ENCODE measurements around the gene TEAD2.
"Not testable (repeated sequence)": the region's sequence is repeated elsewhere in the genome, so short reads cannot be mapped to it uniquely, and the experiment has no call there.

The TEAD2 gene

GRCh38 chr19:49328741-49329140 lies 33.5 kb downstream of the TEAD2 start:
- DNase-seq, result no peak

GRCh38 chr19:49327878-49328544 lies 34.2 kb downstream of the TEAD2 start:
- peak; percentile 9 for DNase-seq

- no peak for DNase-seq
Measured at GRCh38 chr19:49326165-49326704, 36.0 kb downstream of the TEAD2 start.

- not testable (repeated sequence) for DNase-seq
Measured at GRCh38 chr19:49325756-49326155, 36.5 kb downstream of the TEAD2 start.

GRCh38 chr19:49324801-49325576 lies 37.2 kb downstream of the TEAD2 start, which contains the start of gene SLC6A16:
TSS of gene SLC6A16 (minus strand) at chr19:49325191. CDS start at chr19:49311347, 13,844 bp downstream.
- DNase-seq, result no peak

- DNase-seq, result no peak
Measured at GRCh38 chr19:49318296-49318695, 43.9 kb downstream of the TEAD2 start.

- no peak for DNase-seq
Measured at GRCh38 chr19:49316284-49316683, 45.9 kb downstream of the TEAD2 start.

- DNase-seq, result no peak
Measured at GRCh38 chr19:49315111-49315510, 47.1 kb downstream of the TEAD2 start.

- no peak for DNase-seq
Measured at GRCh38 chr19:49309087-49309486, 53.1 kb downstream of the TEAD2 start.

GRCh38 chr19:49306734-49307133 lies 55.5 kb downstream of the TEAD2 start:
- DNase-seq, result not testable (repeated sequence)

GRCh38 chr19:49301866-49302252 lies 60.4 kb downstream of the TEAD2 start:
- DNase-seq, result no peak

- DNase-seq, result peak; percentile 45
Measured at GRCh38 chr19:49301165-49301865, 60.9 kb downstream of the TEAD2 start.

GRCh38 chr19:49298653-49299052 lies 63.6 kb downstream of the TEAD2 start:
- DNase-seq, result not testable (repeated sequence)

- no peak for DNase-seq
Measured at GRCh38 chr19:49297403-49297802, 64.8 kb downstream of the TEAD2 start.

GRCh38 chr19:49295208-49295880 lies 66.9 kb downstream of the TEAD2 start:
- DNase-seq, result no peak

GRCh38 chr19:49294401-49294800 lies 67.8 kb downstream of the TEAD2 start:
- no peak for DNase-seq

Measured in HCEC 1CT (cell line).